Measurements from ENCODE around the gene RCAN1.

DNA sequence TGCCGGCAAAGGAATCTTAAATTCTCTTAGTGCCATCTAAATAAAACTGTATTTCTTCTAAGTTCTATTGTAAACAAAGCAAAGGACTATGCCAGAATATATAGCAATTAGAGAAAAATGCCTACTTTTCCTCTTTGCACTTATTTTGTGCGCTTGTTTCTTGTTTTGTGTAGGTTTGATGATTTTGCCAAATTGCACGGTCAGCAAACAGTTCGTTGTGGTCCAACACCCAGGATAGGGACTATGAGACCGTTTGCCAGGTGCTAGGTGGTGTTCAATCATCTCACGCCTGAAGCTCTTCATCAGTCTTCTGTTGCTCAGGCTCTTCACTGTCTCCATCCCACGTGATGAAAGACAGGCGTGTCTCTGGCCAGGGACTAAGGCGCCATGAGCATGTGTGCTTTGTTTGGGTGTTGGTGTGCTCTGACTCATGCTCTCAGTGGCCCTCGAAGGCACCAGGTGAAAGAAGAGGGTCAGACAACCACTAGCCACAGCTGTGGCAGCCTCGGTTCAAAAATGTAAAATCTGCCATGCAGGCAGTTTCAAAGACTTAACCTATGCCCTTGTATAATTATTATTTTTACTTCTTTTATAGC, 66.0 kb downstream of the RCAN1 start:
- TF ChIP-seq, protein P1, sequence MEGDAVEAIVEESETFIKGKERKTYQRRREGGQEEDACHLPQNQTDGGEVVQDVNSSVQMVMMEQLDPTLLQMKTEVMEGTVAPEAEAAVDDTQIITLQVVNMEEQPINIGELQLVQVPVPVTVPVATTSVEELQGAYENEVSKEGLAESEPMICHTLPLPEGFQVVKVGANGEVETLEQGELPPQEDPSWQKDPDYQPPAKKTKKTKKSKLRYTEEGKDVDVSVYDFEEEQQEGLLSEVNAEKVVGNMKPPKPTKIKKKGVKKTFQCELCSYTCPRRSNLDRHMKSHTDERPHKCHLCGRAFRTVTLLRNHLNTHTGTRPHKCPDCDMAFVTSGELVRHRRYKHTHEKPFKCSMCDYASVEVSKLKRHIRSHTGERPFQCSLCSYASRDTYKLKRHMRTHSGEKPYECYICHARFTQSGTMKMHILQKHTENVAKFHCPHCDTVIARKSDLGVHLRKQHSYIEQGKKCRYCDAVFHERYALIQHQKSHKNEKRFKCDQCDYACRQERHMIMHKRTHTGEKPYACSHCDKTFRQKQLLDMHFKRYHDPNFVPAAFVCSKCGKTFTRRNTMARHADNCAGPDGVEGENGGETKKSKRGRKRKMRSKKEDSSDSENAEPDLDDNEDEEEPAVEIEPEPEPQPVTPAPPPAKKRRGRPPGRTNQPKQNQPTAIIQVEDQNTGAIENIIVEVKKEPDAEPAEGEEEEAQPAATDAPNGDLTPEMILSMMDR (IDR thresholded peaks at IDR 0.05), result no peak
- TF ChIP-seq POLR2A (IDR thresholded peaks at IDR 0.05), result no peak

Data from suprapubic skin (tissue), 3 donors.